Measurements from ENCODE around the gene TTYH3. TPM values are rescaled to one million over a fixed set of nuclear protein-coding genes. Genes with fewer than 3 reads are reported as not detected.
A peak's percentile ranks its signal among the peaks of the same experiment; 100 is the strongest.

Gene TTYH3
- total and polyA plus RNA-seq, 9 of the 15 experiments (the other 6 are each of a cell fraction or from before 2014, with no cell fraction given), result 0.01 to 5.5 (median 1.1) TPM

- no peak overlapping the region for H2AFZ ChIP-seq (ENCODE audit: low read depth, low read length)
- no peaks in the 10 kb centered on the region for H4K20me1 ChIP-seq (replicated peaks; ENCODE audit: control insufficient read depth, insufficient read depth, low read length)
- no peak for DNase-seq (ENCODE audit: extremely low read depth in 1 of 4, low spot score in 3 of 4)
- in situ Hi-C loops (cut with MboI) (no loop called here), intact Hi-C loops (cut with micrococcal nuclease) (no loop called here)
- TF ChIP-seq TFAP4 (CRISPR knock-in tag; IDR thresholded peaks at IDR 0.05; ENCODE audit: borderline replicate concordance), result peak; percentile 53; the same call in 1 of the 2 replicates
- no peak for TF ChIP-seq POLR2B (IDR thresholded peaks at IDR 0.05; ENCODE audit: low read depth, partially characterized antibody)
- no peaks in the 10 kb centered on the region; a peak in 1 of 5 replicates for H3K27me3 ChIP-seq (ENCODE audit: control insufficient read depth in 2 of 2, insufficient read depth in 2 of 2, low read length in 2 of 2)
- BruUV-seq (replicated peaks), result no TSS peak
- no peak overlapping the region for H3K4me2 ChIP-seq (ENCODE audit: insufficient read depth, low read length)
- H3K9me3 ChIP-seq (replicated peaks; ENCODE audit: control insufficient read depth, insufficient read depth, low read depth, low read length), result no peaks in the 10 kb centered on the region
- H3K4me1 ChIP-seq (replicated peaks in 1 of 2; ENCODE audit: control insufficient read depth in 2 of 2, insufficient read depth in 2 of 2, low read length in 2 of 2), result peaks cover 0 to 86% of the 10 kb centered on the region in 2 experiments; a peak in 2 of 5 replicates
- no peaks in the 10 kb centered on the region for H3K9me1 ChIP-seq (ENCODE audit: control insufficient read depth, insufficient read depth, low read length)
- no peak for ATAC-seq
- ChIA-PET CTCF (ENCODE audit: low intra/inter-chr PET ratio) (no interaction called here), POLR2A (interaction anchor here (1.1 kb wide), 1 partner anchor 8 kb away, joined by 3 read pairs; no protein-coding TSS in a partner anchor)
- WGBS (ENCODE audit: insufficient coverage, low coverage, missing lambda C conversion rate), result 33% methylated on average over 34 of the region's 39 CpGs
- H3K4me3 ChIP-seq, result no peak overlapping the region
- H3K9ac ChIP-seq (ENCODE audit: insufficient read depth in 1 of 2, low read depth in 2 of 2, low read length in 2 of 2), result peak overlapping the region in 1 of 2 experiments; percentile 45; a peak in 1 of 4 replicates
- no peaks in the 10 kb centered on the region for H3K79me2 ChIP-seq (ENCODE audit: control insufficient read depth, insufficient read depth, low read length)
- FAIRE-seq, result no peak
- no peaks in the 10 kb centered on the region for H3K36me3 ChIP-seq (ENCODE audit: control insufficient read depth, insufficient read depth, low read length)
- H3K27ac ChIP-seq (ENCODE audit: extremely low read depth, low read depth, low read length), result no peak overlapping the region
These were observed 9.9 kb downstream of the TTYH3 start for GRCh38 chr7:2641406-2642393.
